Astrocyte of the cerebellum (primary cell): ENCODE data around the gene ARHGEF16.

Experiments
- DNase-seq: peaks from one replicate; pipeline ENCODE4 v3.0.0-alpha.2; 2011; ENCODE audit warnings: low read depth
- H3K4me3 ChIP-seq: 2 replicates; pipeline ENCODE4 v1.5.1; 2011; ENCODE audit warnings: mild to moderate bottlenecking, low read depth, low read length, moderate library complexity
- in situ Hi-C: cut with HindIII; loops from 2 replicates; pipeline ENCODE4 v1.10.0; 2017; ENCODE audit warnings: low sequenced_read_pairs
- TF ChIP-seq, protein P1 (sequence below): IDR thresholded peaks from 2 replicates; pipeline ENCODE4 v1.5.1; 2012; ENCODE audit warnings: low read length, low read depth, moderate library complexity, mild to moderate bottlenecking; ENCODE audit errors: missing control alignments

The ARHGEF16 gene

DNA sequence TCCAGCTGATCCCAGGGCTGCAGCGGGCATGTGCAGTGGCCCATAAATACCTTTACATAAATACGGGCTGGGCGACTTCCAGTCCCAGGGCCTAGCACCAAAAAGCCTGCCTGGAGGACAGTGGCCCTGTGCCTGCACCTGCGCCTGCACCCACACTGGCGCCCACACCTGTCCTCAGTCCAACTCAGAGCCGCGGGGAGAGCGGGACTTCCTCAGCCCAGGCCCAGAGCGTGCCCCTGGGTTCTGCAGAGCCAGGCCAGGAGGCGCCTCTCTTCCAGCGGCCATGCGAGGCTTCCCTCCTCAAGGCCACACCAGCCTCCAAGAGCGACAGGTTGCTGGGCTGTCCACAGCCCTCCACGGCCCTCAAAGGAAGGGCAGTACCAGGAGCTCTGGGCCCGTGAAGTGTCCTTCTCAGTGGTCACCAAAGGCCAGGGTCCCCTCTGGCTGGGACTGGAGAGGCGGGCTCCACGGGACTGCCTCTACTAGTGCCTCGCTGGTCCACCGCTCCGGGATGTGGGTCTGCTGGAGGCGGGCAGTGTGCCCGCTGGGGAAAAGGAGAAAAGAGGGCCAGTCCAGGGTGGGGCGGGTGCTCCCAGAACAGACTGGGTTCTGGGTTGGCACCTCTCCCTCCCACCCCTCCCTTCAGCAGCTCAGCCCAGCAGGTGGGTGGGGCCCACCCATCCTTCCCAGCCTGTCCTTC is 35.7 kb downstream of the ARHGEF16 start:
- DNase-seq: no peak
- no peak overlapping the region for H3K4me3 ChIP-seq
- TF ChIP-seq, protein P1, sequence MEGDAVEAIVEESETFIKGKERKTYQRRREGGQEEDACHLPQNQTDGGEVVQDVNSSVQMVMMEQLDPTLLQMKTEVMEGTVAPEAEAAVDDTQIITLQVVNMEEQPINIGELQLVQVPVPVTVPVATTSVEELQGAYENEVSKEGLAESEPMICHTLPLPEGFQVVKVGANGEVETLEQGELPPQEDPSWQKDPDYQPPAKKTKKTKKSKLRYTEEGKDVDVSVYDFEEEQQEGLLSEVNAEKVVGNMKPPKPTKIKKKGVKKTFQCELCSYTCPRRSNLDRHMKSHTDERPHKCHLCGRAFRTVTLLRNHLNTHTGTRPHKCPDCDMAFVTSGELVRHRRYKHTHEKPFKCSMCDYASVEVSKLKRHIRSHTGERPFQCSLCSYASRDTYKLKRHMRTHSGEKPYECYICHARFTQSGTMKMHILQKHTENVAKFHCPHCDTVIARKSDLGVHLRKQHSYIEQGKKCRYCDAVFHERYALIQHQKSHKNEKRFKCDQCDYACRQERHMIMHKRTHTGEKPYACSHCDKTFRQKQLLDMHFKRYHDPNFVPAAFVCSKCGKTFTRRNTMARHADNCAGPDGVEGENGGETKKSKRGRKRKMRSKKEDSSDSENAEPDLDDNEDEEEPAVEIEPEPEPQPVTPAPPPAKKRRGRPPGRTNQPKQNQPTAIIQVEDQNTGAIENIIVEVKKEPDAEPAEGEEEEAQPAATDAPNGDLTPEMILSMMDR: no peak
- in situ Hi-C loops: no loop called here

- DNase-seq: no peak
- in situ Hi-C loops: no loop called here
- H3K4me3 ChIP-seq: no peak overlapping the region
- TF ChIP-seq, protein P1: peak; percentile 87
These were observed 37.1 kb downstream of the ARHGEF16 start for GRCh38 chr1:3491291-3492246.

DNA sequence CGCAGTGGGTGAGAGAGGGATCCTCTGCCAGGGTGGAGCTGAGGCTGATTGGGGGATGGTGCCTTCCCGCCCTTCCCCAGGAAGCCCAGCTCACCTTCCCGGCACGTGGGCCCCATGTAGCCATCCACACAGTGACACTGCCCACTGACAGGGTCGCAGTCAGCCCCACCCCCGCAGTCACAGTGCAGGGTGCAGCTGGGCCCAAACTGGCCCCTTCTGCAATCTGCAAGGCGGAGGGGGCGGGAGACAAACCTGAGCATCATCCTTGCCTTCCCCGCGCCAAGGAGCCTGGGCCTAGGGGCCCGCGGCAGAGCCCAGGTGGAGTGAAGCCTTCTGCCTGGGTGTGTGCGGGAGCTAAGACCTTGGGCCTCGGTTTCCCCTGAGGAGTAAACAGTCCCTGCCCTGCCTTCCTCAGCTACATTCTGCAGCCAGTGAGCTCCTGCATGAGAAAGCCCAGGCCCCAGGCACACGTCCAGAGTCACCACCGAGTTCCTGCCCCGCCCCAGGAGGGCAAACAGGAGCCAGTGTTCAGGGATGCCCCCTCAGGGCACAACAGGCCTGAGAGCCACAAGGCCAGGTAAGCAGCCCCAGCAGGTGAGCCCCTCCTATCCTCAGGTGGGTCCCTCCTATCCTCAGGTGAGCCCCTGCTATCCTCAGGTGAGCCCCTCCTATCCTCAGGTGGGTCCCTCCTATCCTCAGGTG is 38.2 kb downstream of the ARHGEF16 start:
- H3K4me3 ChIP-seq: no peak overlapping the region
- TF ChIP-seq, protein P1: no peak
- DNase-seq: no peak
- in situ Hi-C loops: no loop called here

DNA sequence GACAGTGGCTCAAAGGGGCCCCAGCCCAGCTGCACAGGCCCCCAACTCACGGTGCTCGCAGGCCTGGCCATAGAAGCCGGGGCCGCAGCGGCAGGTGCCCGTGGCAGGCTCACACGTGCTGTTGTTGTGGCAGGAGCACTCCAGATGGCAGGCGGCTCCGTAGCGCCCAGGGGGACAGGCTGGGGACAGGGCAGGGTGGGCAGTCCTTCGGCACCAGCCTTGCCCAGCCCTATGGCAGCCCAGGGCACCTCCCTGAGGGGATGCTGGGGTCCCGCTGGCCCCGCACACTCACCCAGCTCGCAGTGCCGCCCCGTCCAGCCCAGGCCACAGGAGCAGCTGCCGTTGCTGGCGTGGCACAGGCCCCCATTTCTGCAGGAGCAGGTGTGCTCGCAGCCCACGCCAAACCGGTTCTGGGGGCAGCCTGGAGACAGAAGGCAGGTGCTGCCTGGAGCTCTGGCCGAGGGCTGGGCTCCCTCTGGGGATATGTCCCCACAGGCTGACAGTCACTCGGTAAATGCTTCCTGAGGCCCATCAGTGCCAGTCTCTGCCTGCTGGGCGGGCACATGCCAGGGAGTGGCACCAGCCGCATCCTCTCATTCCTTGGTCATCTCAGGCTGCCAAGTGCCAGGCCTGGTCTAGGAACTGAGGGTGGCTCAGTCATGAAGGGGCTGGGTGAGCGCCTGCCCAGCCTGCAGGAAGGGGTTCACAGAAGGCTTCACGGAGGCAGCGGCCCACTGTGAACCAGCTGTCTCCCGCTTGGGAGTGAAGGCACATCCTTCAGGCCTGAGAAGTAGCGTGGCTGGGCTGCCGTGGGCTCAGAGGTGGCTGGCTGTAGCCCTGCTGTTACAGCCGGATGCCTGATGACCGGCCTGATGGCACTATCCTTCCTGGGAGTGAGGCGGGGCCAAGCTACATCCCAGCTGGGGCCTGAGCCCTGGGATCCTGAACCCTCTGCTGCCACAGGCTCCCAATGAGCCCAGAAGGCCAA is 40.1 kb downstream of the ARHGEF16 start:
- in situ Hi-C loops: no loop called here
- H3K4me3 ChIP-seq: no peak overlapping the region
- TF ChIP-seq, protein P1: no peak
- DNase-seq: no peak

GRCh38 chr1:3495776-3496745 is 41.6 kb downstream of the ARHGEF16 start:
- DNase-seq: no peak
- in situ Hi-C loops: no loop called here
- TF ChIP-seq, protein P1: no peak
- H3K4me3 ChIP-seq: no peak overlapping the region
